Keratinocyte (primary cell): Measurements from ENCODE around the gene ACSS2. TPM values are rescaled to one million over a fixed set of nuclear protein-coding genes. Genes with fewer than 3 reads are reported as not detected.

ENCODE experiments used
- DNase-seq: peaks from one replicate; pipeline ENCODE4 v3.0.0-alpha.2; 2011; ENCODE audit warnings: low read depth, missing footprints, low spot score
- FAIRE-seq: peaks from 2 replicates; lab custom pipeline; 2011; peaks lifted over from hg19 to GRCh38; lab: Jason Lieb, UNC
- H2AFZ ChIP-seq: 2 replicates; pipeline ENCODE4 v1.6.0; 2012; ENCODE audit warnings: low read length, control low read depth, inconsistent platforms; ENCODE audit not compliant: control insufficient read depth
- H3K27ac ChIP-seq: 2 replicates; pipeline ENCODE4 v1.5.1; 2011; ENCODE audit warnings: low read length; ENCODE audit not compliant: control insufficient read depth, insufficient read depth
- H3K27me3 ChIP-seq: 3 replicates; pipeline ENCODE4 v1.6.0; 2011; ENCODE audit warnings: low read length; ENCODE audit not compliant: control insufficient read depth, insufficient read depth; ENCODE audit errors: extremely low read depth
- H3K36me3 ChIP-seq, 2 experiments: 2 replicates in 1 of 2; 3 replicates in 1 of 2; pipeline ENCODE4 v1.5.1; 2011; ENCODE audit warnings: low read length in 2 of 2, mild to moderate bottlenecking in 1 of 2; ENCODE audit not compliant: control insufficient read depth in 2 of 2, insufficient read depth in 2 of 2; ENCODE audit errors: extremely low read depth in 1 of 2
- H3K4me1 ChIP-seq: 3 replicates; pipeline ENCODE4 v1.5.1; 2011; ENCODE audit warnings: low read length; ENCODE audit not compliant: control insufficient read depth, insufficient read depth; ENCODE audit errors: extremely low read depth
- H3K4me2 ChIP-seq: 3 replicates; pipeline ENCODE4 v1.6.0; 2011; ENCODE audit warnings: low read depth, low read length; ENCODE audit not compliant: control insufficient read depth, insufficient read depth; ENCODE audit errors: extremely low read depth
- H3K4me3 ChIP-seq, 3 experiments: fragments of 200-600 bp in 1 of 3; sonication (generic) in 1 of 3; 2 replicates in 2 of 3; 3 replicates in 1 of 3; pipeline ENCODE4 v1.5.1; 2011 to 2016; ENCODE audit warnings: low read length in 3 of 3, mild to moderate bottlenecking in 3 of 3, control low read depth in 2 of 3, inconsistent platforms in 1 of 3, low read depth in 1 of 3, mixed read lengths in 1 of 3, mixed run types in 1 of 3, moderate library complexity in 1 of 3; ENCODE audit not compliant: control insufficient read depth in 2 of 3, insufficient read depth in 2 of 3; ENCODE audit errors: extremely low read depth in 1 of 3
- H3K79me2 ChIP-seq: 2 replicates; pipeline ENCODE4 v1.6.0; 2012; ENCODE audit warnings: low read length; ENCODE audit not compliant: control insufficient read depth, insufficient read depth
- H3K9ac ChIP-seq: 3 replicates; pipeline ENCODE4 v1.6.0; 2011; ENCODE audit warnings: low read length; ENCODE audit not compliant: control insufficient read depth, insufficient read depth; ENCODE audit errors: extremely low read depth
- H3K9me1 ChIP-seq: 3 replicates; pipeline ENCODE4 v1.6.0; 2011; ENCODE audit warnings: low read length; ENCODE audit not compliant: control insufficient read depth, insufficient read depth; ENCODE audit errors: extremely low read depth
- H3K9me3 ChIP-seq: 2 replicates; pipeline ENCODE4 v1.5.1; 2012; ENCODE audit warnings: low read depth, low read length; ENCODE audit not compliant: control insufficient read depth
- H4K20me1 ChIP-seq: 3 replicates; pipeline ENCODE4 v1.6.0; 2011; ENCODE audit warnings: low read length; ENCODE audit not compliant: control insufficient read depth, insufficient read depth; ENCODE audit errors: extremely low read depth
- CTCF ChIP-seq, 3 experiments: IDR thresholded peaks in 1 of 3; conservative IDR thresholded peaks in 1 of 3; optimal IDR thresholded peaks in 1 of 3; 2 replicates in 2 of 3; 3 replicates in 1 of 3; pipeline versions ENCODE3 to v1.5.1; 2011; ENCODE audit warnings: low read length in 3 of 3, mild to moderate bottlenecking in 3 of 3, moderate library complexity in 2 of 3, control low read depth in 1 of 3, inconsistent platforms in 1 of 3; ENCODE audit not compliant: insufficient read depth in 2 of 3; ENCODE audit errors: extremely low read depth in 1 of 3
- EZH2 ChIP-seq: IDR thresholded peaks from one replicate; pipeline ENCODE4 v1.6.1; 2012; ENCODE audit warnings: inconsistent platforms, mild to moderate bottlenecking, low read length, moderate library complexity
- dilution Hi-C: fragments of 300-500 bp; cut with MboI; formaldehyde crosslinking; loops from one replicate; pipeline ENCODE4 v1.7.0; 2020; ENCODE audit warnings: low sequenced_read_pairs; ENCODE audit not compliant: extremely low pct_ligation_motif_present
- polyA plus RNA-seq, 5 experiments: library from polyadenylated mRNA; depleted of rRNA in 3 of 5; stranded (reverse) in 3 of 5; stranded (forward) in 1 of 5; unstranded in 1 of 5; fragments of >200 nt; gene quantifications; 1 replicate in 1 of 5; 2 replicates in 3 of 5; 3 replicates in 1 of 5; pipeline versions ENCODE4 v1.2.1 to v1.2.3, GENCODE V29; 2011 to 2012; ENCODE audit warnings: missing spikeins in 2 of 5, low read depth in 1 of 5, low replicate concordance in 1 of 5

ACSS2 gene
- polyA plus RNA-seq, 1 donor (not counting 4 experiments of a cell fraction or from before 2014, with no cell fraction given), result 90.6 TPM

DNA sequence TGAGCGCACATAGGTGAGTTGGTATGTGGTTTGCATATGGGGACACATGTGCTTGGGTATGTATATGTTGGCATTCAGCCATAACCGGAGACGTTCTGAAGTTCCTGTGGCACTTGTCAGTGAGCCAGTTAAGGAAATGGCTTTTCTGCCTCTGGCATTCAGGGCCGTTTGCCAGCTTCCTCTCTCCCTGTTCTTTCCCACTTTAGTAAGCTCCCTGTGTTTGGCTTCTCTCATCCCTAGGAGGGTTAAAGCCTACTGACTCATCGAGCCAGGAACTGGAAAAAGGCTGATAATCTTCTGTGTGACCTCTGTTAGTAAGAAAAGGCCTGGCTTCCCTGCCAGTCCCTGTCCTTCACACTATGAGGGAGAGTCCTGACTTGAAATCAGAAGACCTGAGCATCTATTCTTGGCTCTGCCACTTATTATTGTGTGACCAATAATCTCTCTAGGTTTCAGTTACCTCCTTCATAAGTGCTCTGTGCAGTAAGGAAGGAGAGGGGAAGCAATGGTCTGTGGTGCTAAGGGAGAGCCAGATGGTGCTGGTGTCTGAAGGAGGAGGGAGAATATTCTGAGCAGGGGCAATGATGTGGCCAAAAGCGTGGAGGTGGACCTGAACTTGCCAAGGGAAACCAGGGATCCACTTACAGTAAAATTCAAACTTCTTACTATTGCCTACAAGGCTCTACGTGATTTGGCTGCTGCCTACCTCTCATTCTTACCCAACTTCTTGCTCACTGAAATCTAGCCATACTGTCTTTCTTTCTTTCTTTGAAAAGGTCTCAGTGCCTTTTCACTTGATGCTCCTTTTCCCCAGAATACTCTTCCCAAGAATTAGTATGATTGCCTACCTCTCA is 31.4 kb downstream of the ACSS2 start:
- H4K20me1 ChIP-seq, result peaks cover 6% of the 10 kb centered on the region
- no peaks in the 10 kb centered on the region for H3K9me3 ChIP-seq
- FAIRE-seq, result peak; percentile 92
- H3K9me1 ChIP-seq, result peaks cover 4% of the 10 kb centered on the region
- H3K27me3 ChIP-seq, result no peaks in the 10 kb centered on the region
- peaks cover 15% of the 10 kb centered on the region for H3K4me1 ChIP-seq
- peaks cover 2 to 20% of the 10 kb centered on the region in 2 experiments for H3K36me3 ChIP-seq
- no peak for TF ChIP-seq EZH2
- no peak for TF ChIP-seq CTCF (optimal IDR thresholded peaks at IDR 0.05 in 1 of 3, IDR thresholded peaks at IDR 0.05 in 1 of 3, conservative IDR thresholded peaks at IDR 0.05 in 1 of 3; ENCODE audit: extremely low read depth in 1 of 3, insufficient read depth in 2 of 3, low read length in 3 of 3)
- peaks cover 3% of the 10 kb centered on the region for H3K79me2 ChIP-seq
- H3K27ac ChIP-seq, result peak overlapping the region; percentile 46
- no peak overlapping the region for H2AFZ ChIP-seq
- DNase-seq, result peak; percentile 91
- no peak overlapping the region for H3K4me3 ChIP-seq
- H3K9ac ChIP-seq, result peak overlapping the region; percentile 3
- H3K4me2 ChIP-seq, result peak overlapping the region; percentile 65
- dilution Hi-C loops, result no loop called here

DNA sequence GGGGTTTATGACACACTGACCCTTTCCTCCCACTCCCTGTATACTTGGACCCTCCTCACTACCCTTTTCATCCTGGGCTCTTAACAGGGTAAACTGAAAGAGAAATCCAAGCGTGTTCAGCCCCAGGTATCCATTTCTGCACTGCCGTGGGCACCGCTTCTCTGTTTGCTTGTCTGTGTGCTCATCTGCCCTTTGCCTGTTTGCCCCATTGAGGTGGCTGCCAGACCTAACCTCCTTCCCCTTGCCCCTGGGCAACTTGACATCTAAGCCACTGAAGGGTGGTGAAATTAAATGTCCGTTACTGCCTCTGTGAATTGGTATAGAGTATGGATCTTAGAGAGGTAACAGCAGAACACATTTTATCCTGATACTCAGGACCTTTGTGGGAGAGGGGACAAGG is 38.7 kb downstream of the ACSS2 start:
- no peak for FAIRE-seq
- Histone ChIP-seq H3K36me3 (peaks cover 24 to 43% of the 10 kb centered on the region in 2 experiments), H3K27ac (no peak overlapping the region), H3K9me3 (no peaks in the 10 kb centered on the region), H3K9ac (no peak overlapping the region), H3K27me3 (no peaks in the 10 kb centered on the region), H3K4me2 (no peak overlapping the region), H3K9me1 (no peaks in the 10 kb centered on the region), H3K4me1 (no peaks in the 10 kb centered on the region), H2AFZ (no peak overlapping the region), H4K20me1 (no peaks in the 10 kb centered on the region), H3K4me3 (no peak overlapping the region), H3K79me2 (no peaks in the 10 kb centered on the region)
- DNase-seq, result no peak
- dilution Hi-C loops, result no loop called here
- TF ChIP-seq CTCF (optimal IDR thresholded peaks at IDR 0.05 in 1 of 3, IDR thresholded peaks at IDR 0.05 in 1 of 3, conservative IDR thresholded peaks at IDR 0.05 in 1 of 3; ENCODE audit: extremely low read depth in 1 of 3, insufficient read depth in 2 of 3, low read length in 3 of 3) (no peak), EZH2 (no peak)
